HG03558 (cell line): Measurements from ENCODE around the gene LIN37.
"Not testable (repeated sequence)": the region's sequence is repeated elsewhere in the genome, so short reads cannot be mapped to it uniquely, and the experiment has no call there.

ENCODE experiments used
- ATAC-seq: cut with Tn5 transposase; IDR thresholded peaks from one replicate; pipeline ENCODE4 v1.9.1; 2021; ENCODE audit warnings: moderate number of reproducible peaks; ENCODE audit not compliant: unreplicated experiment; ENCODE audit errors: extremely low read depth

LIN37 gene

DNA sequence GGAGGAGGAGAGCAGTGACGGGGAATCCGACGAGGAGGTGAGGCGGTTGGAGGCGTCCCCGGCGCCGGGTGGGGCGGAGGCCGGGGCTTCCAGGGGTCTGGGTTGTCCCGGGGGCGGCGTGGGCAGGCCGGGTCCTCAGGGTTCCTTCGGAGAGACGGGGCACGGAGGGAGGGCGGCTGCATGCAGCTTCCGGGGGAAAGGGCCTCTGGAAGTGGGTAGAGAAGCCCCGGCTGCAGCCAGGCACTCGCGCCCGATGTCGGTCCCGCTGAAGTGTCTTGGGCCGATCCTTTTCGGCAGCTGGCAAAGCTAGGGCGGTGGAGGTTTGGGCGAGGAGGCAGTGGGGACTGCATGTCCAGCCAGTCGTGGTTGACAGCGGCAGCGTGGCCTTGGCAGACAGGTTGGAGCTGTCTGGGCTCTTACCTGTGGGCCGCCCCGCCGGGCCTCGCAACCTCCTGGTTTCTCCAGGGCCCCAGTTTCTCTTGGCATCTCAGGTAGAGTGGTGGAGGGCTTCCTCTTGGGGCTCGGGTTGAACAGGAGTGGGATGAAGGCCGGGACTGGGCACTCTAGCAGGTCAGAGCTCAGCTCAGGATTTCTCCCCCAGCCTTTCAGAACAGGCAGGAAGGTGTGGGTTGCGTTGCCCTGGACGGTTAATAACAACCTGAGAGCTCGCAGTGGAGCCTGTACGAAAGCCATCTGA, 29.9 kb upstream of the LIN37 start:
- ATAC-seq = no peak

GRCh38 chr19:35719402-35720162, 28.8 kb upstream of the LIN37 start:
- no peak for ATAC-seq

DNA sequence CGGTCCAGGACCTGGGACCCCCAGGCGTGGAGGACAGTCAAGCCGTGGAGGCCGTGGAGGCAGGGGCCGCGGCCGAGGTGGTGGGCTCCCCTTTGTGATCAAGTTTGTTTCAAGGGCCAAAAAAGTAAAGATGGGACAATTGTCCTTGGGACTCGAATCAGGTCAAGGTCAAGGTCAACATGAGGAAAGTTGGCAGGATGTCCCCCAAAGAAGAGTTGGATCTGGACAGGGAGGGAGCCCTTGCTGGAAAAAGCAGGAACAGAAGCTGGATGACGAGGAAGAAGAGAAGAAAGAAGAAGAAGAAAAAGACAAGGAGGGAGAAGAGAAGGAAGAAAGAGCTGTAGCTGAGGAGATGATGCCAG, 28.2 kb upstream of the LIN37 start:
- ATAC-seq = no peak

- ATAC-seq = no peak
Measured at GRCh38 chr19:35720648-35721047, 27.7 kb upstream of the LIN37 start.

DNA sequence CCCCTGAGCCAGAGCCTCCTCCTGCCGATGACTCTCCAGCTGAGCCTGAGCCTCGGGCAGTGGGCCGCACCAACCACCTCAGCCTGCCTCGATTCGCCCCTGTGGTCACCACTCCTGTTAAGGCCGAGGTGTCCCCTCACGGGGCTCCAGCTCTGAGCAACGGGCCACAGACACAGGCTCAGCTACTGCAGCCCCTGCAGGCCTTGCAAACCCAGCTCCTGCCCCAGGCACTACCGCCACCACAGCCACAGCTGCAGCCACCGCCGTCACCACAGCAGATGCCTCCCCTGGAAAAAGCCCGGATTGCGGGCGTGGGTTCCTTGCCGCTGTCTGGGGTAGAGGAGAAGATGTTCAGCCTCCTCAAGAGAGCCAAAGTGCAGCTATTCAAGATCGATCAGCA, 27.0 kb upstream of the LIN37 start:
- no peak for ATAC-seq

GRCh38 chr19:35722461-35722860, 25.9 kb upstream of the LIN37 start:
- ATAC-seq = no peak

DNA sequence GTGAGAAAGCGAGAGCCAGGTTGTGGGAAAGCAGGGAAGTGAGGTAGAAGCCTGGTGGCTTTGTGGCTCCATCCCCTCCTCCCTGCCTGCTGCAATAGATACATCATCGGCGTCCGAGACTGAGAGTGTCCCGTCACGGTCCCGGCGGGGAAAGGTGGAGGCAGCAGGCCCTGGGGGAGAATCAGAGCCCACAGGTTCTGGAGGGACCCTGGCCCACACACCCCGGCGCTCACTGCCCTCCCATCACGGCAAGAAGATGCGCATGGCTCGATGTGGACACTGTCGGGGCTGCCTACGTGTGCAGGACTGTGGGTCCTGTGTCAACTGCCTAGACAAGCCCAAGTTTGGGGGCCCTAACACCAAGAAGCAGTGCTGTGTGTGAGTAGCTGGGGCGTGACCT, 25.5 kb upstream of the LIN37 start:
- ATAC-seq = no peak

DNA sequence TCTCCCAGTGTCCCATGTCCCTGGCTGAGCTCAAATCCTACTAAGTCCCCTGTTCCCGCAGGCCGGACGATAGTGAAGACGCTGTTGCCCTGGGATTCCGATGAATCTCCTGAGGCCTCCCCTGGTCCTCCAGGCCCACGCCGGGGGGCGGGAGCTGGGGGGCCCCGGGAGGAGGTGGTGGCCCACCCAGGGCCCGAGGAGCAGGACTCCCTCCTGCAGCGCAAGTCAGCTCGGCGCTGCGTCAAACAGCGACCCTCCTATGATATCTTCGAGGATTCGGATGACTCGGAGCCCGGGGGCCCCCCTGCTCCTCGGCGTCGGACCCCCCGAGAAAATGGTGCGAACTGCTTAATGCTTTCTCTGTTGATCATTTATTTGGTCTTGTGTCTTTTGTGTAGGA, 24.7 kb upstream of the LIN37 start:
- no peak for ATAC-seq

- ATAC-seq = not testable (repeated sequence)
Measured at GRCh38 chr19:35724132-35724531, 24.2 kb upstream of the LIN37 start.

GRCh38 chr19:35724560-35724959, 23.8 kb upstream of the LIN37 start:
- no peak for ATAC-seq

DNA sequence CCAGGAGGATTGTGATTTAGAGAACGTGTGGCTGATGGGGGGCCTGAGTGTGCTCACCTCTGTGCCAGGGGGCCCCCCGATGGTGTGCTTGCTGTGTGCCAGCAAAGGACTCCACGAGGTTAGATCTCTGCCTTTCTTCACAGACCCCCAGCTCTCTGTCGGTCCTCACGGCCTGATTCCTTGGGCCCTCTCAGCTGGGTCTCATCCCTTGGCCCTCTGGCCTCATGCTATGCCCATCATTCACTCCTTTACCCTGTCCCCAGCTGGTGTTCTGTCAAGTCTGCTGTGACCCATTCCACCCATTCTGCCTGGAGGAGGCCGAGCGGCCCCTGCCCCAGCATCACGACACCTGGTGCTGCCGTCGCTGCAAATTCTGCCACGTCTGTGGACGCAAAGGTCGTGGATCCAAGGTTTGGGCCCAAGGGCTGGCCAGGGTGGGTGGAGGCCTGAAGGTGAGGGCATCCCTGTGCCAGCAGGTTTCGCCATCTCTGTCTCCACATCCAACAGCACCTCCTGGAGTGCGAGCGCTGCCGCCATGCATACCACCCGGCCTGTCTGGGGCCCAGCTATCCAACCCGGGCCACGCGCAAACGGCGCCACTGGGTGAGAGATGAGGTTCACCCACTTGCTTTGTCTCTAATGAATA, 23.0 kb upstream of the LIN37 start:
- ATAC-seq = no peak

- ATAC-seq = no peak
Measured at GRCh38 chr19:35727053-35727955, 21.1 kb upstream of the LIN37 start.

GRCh38 chr19:35727956-35728706, 20.2 kb upstream of the LIN37 start:
- no peak for ATAC-seq

DNA sequence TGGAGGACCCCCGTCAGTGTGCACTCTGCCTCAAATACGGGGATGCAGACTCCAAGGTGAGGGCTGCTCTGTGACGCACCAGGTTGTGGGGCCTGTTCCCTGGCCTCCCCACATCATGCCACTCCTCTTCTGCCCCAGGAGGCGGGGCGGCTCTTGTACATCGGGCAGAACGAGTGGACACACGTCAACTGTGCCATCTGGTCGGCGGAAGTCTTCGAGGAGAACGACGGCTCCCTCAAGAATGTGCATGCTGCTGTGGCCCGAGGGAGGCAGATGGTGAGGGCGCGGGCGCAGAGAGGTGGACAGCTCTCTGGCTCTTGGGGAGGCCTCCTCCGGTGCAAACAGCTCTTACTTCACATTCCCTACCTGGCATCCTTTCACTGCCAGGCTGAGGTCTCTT, 19.4 kb upstream of the LIN37 start:
- no peak for ATAC-seq

DNA sequence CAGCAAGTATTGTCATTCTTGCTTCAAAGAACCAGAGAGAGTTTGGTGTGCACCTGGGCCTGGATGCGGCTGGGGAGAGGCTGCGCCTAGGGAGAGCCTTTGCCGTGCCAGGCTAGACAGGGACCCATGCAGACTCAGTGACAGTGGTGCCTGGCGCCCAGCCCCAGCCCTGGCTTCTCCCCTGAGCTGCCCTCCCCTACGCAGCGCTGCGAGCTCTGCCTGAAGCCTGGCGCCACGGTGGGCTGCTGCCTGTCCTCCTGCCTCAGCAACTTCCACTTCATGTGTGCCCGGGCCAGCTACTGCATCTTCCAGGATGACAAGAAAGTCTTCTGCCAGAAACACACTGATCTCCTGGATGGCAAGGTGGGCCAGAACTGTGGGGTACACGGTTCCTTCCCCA, 18.6 kb upstream of the LIN37 start:
- no peak for ATAC-seq

GRCh38 chr19:35730326-35730725, 18.1 kb upstream of the LIN37 start:
- ATAC-seq = no peak

- ATAC-seq = no peak
Measured at GRCh38 chr19:35731353-35731752, 17.0 kb upstream of the LIN37 start.

- ATAC-seq = no peak
Measured at GRCh38 chr19:35731779-35732405, 16.5 kb upstream of the LIN37 start.

DNA sequence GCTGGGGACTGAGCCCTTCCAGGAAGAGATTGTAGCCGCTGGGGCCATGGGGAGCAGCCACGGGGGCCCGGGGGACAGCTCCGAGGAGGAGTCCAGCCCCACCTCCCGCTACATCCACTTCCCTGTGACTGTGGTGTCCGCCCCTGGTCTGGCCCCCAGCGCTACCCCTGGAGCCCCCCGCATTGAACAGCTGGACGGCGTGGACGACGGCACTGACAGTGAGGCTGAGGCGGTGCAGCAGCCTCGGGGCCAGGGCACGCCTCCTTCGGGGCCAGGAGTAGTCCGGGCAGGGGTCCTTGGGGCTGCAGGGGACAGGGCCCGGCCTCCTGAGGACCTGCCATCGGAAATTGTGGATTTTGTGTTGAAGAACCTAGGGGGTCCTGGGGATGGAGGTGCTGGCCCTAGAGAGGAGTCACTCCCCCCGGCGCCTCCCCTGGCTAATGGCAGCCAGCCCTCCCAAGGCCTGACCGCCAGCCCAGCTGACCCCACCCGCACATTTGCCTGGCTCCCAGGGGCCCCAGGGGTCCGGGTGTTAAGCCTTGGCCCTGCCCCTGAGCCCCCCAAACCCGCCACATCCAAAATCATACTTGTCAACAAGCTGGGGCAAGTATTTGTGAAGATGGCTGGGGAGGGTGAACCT, 15.7 kb upstream of the LIN37 start:
- ATAC-seq = no peak
